PFSK-1 (cell line): ENCODE data around the gene FBXL5.

Experiments used
- POLR2AphosphoS5 ChIP-seq: IDR thresholded peaks from 2 replicates; pipeline ENCODE4 v1.6.1; 2012; ENCODE audit warnings: low read depth, mild to moderate bottlenecking, control low read depth, low read length, moderate library complexity
- REST ChIP-seq, 2 experiments: IDR thresholded peaks; 2 replicates each; pipeline versions ENCODE4 v1.6.1 to v1.8.0; 2011 to 2012; ENCODE audit warnings: low read depth in 2 of 2, low read length in 2 of 2, control low read depth in 1 of 2, inconsistent platforms in 1 of 2, mild to moderate bottlenecking in 1 of 2, moderate library complexity in 1 of 2; ENCODE audit not compliant: insufficient read depth in 1 of 2
- SIN3A ChIP-seq: IDR thresholded peaks from 2 replicates; pipeline ENCODE4 v1.6.1; 2012; ENCODE audit warnings: mild to moderate bottlenecking, low read length, moderate library complexity, borderline replicate concordance; ENCODE audit not compliant: insufficient read depth
- TAF1 ChIP-seq: IDR thresholded peaks from 2 replicates; pipeline ENCODE4 v1.6.1; 2012; ENCODE audit warnings: low read length, control low read depth, borderline replicate concordance; ENCODE audit not compliant: insufficient read depth

- TF ChIP-seq SIN3A = no peak
- TF ChIP-seq POLR2AphosphoS5 = no peak
- no peak for TF ChIP-seq TAF1
- no peak for TF ChIP-seq REST (IDR thresholded peaks at IDR 0.05; ENCODE audit: insufficient read depth in 1 of 2, low read depth in 2 of 2, low read length in 2 of 2)
Measured at GRCh38 chr4:15688051-15688450, 32.9 kb upstream of the FBXL5 start.
